HG03097 (cell line): ENCODE measurements around the gene CLCN4.

Experiments
- ATAC-seq: cut with Tn5 transposase; IDR thresholded peaks from one replicate; pipeline ENCODE4 v1.9.1; 2021; ENCODE audit not compliant: unreplicated experiment, low FRiP score

The CLCN4 gene

DNA sequence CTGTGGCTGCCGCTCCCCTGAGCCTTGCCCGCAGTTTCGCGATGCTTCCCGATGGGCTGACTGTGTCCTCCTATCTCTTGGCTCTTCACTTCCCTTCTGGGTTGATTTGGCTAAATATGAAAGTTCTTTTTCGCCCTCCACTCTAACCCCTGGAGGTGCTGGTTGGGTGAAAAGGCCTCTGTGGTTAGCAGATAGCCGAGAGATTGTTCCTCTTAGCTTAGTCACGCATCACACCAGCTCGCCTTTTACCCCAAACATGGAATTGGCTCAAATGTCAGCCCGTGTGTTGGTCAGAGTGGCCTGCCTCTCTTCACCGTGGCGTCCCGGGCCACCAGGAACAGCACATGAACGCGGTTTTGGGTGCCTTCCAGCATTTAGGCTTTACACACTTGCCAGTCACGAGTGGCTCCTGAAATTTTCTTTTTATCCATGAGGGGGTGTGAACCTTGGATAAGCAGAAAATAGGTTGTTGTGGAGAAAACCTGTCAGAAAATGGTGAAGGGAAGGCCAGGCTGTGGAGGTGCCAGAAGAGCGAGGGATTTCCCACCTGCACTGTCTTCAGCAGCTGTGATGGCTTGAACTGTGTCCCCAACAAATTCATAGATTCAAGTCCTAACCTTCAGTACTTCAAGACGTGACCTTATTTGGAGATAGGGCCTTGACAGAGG is 8.9 kb downstream of the CLCN4 start:
- no peak for ATAC-seq

DNA sequence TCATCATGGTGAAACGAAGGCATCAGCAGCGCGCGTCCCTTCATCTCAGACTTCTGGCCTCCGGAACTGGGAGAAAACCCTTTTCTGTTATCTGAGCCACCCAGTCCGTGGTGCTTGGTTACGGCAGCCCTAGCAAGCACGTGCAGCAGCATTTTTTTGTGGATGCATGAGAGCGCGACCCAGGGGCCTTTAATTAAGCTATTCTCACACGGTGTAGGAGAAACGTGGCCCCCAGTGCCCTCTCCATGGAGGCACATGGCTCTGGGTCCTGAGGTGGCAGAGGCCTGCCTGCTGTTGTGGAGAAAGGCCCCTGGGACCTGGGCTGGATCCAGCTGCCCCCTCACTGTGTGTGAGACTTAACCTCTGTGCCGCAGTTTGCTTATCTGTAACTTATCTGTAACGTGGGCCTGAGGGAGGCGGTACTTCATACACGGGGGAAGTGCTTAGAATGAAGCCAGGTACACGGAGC is 9.5 kb downstream of the CLCN4 start:
- ATAC-seq: no peak

DNA sequence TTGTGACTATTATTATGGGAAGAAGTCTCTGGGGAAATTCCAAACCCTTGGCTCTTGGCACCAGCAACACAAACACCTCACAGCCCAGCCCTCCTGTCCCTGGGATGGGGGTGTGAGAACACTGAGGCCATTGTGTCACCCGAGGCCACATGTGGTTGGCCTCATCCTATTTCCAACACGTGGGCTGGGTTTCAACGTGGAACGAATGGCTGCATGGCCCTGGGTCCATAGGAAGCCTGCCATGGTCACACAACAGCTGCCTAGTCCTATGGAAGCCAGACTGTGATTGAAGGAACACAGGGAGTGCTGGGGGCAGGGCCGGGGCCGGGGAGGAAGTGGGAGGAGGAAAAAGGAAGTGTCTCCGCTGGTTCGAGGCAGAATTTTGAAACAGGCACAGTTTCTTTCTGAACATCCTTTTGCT is 10.0 kb downstream of the CLCN4 start:
- no peak for ATAC-seq

DNA sequence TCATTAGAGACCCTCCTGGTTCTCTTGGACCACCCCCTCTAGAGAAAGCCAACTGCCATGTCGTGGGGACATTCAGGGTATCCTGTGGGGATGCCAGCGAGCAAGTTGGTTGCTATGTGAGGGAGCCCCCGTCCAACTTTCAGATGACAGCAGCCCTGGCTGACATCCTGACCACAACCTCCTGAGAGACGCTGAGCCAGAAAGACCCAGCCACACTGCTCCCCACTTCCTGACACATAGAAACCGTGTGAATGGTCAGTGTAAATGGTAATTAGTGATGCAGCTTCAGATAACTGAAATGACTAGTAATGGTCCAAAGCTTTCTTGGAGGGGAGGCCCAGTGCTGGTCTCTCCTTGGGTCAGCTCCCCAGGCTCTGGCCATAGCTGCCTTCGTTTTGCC is 10.8 kb downstream of the CLCN4 start:
- peak; percentile 64 for ATAC-seq

DNA sequence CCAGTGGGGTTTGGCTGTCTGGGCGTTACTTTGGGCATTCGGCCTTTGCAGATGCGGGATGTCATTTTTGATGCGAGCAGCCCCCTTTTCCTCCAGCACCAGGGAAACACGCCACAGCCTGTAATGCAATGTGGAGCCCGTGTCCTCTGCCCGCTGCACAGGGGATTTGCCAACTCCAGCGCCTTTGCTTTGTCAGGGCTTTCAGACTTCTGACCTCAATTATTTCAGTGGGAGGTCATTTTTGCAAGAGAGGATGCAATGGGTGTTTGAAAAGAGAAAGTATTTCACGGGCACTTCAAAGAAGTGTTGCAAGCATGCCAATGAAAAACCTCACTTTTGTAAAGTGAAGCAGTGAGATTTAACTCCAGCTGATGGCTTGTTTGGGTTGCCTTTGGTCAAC is 11.5 kb downstream of the CLCN4 start:
- no peak for ATAC-seq

DNA sequence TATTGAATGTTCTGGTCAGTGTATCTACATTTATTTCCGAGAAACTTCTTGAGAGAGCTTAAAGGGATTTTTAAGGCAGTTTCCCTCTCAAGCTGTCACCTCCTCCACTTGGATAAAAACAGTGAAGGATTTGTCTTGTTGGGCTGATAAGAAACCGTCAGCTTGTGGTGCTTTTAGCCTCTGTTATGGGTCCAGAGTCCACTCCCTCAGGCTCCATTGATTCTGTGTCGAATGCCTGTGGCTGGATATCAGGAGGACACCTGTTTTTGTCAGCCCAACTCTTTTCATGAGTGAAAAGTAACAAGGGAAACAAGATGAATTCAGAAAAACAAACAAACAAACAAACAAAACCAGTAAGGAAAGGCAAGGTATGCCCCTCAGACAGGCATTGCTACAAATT is 12.4 kb downstream of the CLCN4 start:
- ATAC-seq: no peak

DNA sequence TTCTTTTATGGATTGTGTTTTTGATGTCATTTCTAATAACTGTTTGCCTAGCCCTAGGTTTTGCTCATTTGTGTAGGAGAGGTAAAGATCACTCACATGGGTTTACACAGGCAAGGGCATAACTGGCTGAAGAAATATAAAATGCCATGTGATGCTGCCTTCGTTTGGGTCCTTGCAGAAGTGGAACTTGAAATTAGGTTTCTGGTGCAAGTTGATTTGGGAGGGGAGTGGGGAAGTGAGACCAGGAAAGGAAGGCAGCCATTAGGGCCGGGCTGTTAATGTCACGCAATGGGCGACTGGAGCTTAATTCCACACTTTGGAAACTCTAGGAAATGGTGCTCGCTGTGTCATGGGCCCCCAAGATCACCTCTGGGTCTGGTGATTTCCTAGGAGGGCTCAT is 14.5 kb downstream of the CLCN4 start:
- ATAC-seq: no peak

DNA sequence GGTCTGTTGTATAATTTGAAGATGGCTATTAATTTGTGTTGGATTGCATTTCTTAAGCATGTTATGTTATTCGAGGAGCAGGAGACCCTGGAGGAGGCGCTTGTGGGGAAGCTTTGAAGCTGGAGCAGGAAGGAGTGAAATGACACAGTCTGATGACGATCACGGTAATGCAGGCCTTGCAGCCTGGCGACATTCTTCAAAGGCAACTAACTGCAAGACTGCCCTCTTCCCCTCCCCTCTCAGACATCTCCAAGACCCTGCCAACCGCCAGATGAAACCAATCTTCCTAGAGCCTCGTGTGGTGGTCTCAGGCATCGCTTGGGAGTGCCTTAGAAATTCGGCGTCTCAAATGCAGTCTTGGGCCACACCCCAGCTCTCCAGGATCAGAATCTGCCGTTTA is 16.1 kb downstream of the CLCN4 start:
- no peak for ATAC-seq

DNA sequence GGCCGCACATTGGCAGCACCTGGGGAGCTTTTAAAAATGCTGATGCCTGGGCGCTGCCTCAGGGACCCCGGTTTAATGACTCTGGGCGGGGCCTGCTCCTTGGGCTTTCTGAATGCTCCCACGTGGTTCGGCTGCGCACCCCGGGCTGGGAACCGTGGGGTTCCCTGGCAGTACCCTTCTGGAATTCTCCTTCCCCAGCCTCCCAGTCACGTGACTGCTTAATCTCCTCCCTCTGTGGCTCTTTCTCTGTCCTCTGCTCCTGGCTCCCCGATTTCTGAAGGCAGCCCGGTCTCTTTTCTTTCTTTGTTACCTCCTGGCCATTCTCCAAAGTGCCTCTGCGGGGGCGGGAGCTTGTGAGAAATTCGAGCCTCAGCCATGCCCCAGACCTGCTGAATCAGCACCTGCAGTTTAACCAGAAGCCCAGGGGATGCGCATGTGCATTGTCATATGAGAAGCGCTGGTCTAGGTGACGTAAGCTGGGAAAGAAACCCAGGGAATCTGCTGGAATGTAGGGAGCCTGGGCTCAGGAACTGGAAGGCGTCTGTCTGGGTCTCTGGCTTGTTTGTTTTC is 16.6 kb downstream of the CLCN4 start:
- ATAC-seq: no peak

DNA sequence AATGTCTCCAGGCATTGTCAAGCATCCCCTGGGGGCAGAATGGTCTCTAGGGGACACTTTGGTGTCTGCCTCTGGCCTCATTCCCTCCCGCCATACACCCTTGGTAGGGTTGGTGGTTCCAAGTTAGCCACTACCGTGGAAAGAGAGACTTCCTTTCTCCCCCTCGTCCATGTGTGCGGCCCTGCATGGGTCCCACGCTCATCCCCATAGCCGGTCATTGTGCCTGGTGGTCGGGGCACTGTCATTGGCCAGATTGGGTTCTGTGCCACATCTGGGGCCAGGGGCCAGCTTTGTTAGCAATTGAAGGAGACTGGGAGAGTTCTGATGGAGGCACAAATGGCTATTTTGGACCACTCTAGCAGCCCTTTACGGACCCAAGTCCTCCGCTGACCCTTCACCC is 17.3 kb downstream of the CLCN4 start:
- ATAC-seq: no peak

DNA sequence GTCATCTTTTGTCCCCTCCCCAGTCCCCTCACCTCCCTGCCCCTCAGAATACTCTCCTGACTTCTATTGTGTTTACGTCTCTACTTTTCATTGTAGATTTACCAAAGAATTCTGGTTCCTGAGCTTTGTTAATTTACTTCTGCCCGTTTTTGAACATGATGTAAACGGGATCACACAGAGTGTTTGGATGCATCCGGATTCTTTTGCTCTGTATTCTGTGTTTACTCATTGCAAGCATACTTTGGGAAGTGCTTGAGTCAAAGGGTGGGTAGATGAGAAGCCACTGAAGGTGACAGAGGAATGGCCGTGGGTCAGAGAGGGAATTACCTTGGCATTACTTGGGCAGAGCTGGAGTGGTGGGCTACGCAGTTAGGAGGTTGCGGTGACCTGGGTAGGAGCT is 18.0 kb downstream of the CLCN4 start:
- no peak for ATAC-seq

DNA sequence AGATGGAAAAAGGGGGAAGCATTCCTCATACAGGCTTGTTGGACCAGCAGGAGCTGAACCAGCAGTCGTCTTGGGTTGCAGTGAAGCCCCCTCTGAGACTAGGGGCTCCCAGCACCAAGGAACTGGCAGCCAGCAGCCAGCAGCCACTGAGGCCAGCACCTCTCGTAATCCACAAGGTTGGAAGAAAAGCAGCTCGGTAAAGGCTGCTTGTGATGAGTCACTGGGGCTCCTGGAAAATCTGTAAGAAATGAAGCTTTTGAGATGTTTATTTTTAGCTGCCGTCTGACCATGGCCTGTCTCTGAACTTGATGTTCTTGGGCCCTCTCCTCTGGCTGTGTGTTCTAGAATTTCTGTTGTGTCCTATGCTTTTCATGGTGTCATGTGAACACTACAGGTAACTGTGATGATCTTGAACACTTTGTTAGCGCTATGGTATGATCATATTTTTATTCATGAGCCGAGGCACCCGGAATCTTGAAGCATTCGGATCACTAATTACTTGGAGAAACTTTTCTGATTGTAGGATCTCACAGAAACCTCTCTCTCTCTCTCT is 18.6 kb downstream of the CLCN4 start:
- no peak for ATAC-seq

DNA sequence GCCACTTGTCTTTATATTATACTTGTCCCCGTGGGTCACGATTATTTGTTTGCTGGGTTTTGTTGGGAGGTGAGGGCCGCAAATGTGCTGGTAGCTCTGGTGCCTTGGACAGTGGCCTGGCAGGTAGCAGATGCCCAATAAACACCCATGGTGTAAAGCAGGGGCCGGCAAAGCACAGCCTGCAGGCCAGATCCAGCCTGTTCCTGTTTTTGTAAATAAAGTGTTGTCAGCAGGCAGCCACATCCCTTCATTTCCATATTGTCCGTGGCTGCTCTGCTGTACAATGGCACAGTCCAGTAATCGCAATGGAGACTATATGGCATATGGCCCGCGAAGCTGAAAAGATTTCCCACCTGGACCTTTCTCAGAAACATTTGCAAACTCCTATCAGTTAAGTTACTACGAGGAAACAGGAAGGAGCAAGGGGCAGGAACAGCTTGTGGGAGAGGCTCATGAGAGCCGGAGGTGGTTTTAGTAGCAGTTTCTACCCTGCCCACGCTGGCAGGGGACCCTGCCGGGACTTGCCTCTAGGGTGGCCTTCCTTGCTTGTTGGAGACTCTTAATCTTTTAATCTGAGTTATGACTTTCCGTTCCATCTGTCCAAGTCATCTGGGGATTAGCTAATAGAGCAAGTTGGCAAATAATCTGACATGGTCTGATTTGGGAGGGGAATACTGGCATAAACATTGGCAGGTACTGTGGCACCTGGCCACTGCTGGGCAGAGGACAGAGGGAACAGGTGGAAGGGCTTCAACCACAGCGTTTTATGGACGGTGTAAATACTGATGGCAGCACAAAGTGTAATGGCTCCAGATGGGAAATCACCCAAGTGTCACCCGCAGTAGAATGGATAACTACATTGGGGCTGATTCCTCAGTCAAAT is 19.6 kb downstream of the CLCN4 start:
- ATAC-seq: no peak

DNA sequence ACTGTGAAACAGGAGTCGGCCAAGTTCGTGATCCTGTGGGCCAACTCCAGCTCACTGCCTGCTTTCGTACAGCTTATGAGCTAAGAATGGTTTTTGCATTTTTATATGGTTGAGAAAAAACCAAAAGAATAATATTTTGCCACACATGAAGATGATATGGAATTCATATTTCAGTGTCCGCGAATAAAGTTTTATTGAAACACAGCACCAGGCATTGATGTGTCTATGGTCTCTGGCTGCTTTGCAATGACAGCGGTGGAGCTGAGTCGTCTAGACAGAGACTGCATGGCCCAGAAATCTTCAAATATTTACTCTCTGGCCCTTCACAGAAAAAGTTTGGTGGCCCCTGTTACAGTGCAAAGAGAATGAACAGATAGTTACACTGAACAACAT is 20.2 kb downstream of the CLCN4 start:
- no peak for ATAC-seq

DNA sequence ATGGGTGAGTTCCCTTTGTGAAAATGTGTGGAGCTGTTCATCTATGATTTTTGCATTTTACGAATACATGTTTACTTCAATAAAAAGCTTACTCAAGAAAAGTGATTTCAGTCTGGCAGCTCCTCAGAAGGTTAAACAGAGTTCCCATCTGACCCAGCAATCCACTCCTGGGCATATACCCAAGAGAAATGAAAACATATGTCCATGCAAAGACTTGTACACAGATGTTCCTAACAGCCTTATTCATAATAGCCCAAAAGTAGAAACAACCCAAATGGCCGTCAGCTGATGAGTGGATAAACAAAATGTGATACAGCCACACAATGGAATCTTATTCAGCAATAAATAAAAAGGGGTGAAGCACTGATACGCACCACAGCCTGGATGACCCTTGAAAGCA is 20.8 kb downstream of the CLCN4 start:
- ATAC-seq: no peak

DNA sequence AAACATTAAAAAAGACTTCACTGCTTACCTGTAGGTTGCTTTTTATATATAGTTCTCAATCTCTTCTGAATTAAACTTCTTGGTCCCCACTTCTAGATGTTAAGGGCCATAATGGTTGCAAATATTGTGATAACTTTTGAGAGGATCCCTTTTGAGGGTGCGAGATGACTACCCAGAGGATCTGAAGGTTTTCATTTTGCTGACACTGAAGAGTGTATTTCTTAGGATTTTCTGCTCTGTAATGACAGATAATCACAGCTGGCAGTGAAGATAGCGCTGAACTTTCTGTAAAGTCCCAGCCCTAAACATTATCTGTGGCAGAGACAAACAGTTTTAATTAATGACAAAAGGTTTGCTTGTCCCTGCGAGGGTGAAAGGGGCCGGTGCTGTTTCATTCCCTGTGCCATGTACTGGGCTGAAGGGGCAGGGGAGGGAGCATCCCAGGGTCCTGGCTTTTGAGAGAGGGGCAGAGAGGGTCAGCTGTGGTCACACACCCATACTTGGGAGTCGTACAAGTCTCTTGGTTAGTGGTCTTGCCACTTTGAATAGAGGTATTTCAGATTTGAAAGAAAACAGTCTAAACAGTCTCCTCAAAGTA is 22.2 kb downstream of the CLCN4 start:
- ATAC-seq: no peak

DNA sequence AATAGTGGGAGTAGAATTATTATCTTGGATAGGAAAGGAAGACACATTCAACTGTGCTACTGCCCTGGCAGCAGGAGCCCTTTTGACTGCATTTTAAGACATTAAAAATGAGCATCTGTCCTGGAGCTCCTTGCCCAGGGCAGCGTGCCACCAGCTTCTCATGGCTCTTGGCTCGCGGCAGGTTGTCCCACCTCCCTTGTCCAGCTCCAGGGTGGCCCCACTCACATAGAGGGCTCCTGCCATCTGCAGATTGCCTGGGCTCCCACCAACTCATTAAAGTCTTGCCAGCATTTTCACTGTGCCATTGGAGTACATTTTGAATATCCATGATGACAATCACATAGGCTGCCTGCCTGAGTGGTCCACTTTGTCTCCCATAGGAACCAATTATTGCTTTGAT is 27.0 kb downstream of the CLCN4 start:
- no peak for ATAC-seq

DNA sequence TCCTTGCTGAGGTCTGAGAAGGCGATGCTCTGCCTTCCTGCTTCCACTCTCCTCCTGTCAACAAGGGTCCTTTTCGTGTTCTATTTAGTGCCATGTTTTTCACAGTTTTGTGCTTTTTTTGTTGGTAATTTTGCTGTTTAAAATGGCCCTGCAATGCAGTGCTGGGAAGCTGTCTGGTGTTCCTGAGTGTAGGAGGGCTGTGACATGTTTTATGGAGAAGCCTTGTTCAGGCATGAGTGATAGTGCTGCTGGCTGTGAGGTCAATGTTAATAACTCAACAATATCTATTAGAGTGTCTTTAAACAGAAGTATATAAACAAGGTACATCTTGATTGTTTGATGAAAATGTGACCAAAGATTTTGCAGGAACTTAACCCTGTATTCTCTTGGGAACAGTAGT is 27.6 kb downstream of the CLCN4 start:
- ATAC-seq: no peak

DNA sequence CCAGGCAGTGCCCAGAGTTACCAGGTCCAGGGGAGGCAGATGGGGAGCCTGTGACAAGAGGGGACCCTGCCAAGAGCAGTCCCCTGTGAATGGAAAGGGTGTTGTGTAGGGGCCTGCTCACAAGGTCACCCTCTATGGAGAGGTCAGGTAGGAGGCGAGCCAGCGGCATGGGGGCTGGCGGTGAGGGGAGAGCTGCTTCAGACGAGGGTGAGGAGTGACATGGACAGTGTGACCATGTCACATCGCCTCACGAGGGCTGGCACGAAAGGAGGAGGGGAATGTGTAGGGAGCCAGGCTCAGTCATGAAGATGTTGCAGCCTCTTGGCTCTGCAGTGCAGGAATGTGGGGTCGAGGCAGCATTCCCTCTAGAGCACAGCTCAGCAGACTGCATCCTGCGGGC is 29.6 kb downstream of the CLCN4 start:
- ATAC-seq: no peak

DNA sequence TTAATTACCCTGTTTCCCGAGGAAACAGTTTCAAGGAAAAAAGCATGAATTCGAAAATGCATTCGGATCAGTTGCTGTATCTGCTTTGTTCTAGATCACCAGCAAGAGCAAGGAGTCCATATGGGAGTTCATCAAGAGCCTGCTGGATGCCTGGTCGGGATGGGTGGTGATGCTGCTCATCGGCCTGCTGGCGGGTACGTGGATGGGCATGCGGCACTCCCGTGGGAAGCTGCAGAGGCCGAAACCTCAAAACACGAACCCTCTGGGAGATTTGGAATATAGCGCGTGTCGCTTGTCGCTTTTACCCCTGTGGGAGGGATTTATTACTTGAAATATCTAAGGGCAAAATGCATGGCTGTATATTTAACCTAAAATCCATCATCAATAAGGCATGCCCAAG is 30.6 kb downstream of the CLCN4 start:
- ATAC-seq: no peak
